ENCODE results near the gene CPZ. TPM values are rescaled to one million over a fixed set of nuclear protein-coding genes. Genes with fewer than 3 reads are reported as not detected.

The CPZ gene
- total and polyA plus RNA-seq, 10 of the 15 experiments (the other 5 are each of a cell fraction or from before 2014, with no cell fraction given), result not detected

GRCh38 chr4:8547912-8548730, 44.4 kb upstream of the CPZ start (continued):
- TF ChIP-seq CTCF (IDR thresholded peaks at IDR 0.05 in 2 of 3, conservative IDR thresholded peaks at IDR 0.05 in 1 of 3; ENCODE audit: control insufficient read depth in 2 of 3, extremely low read depth in 1 of 3, insufficient read depth in 1 of 3, low read depth in 3 of 3, low read length in 3 of 3) (no peak), GABPA (IDR thresholded peaks at IDR 0.05; ENCODE audit: low read depth) (no peak), BMI1 (IDR thresholded peaks at IDR 0.05; ENCODE audit: borderline replicate concordance) (no peak)

- Histone ChIP-seq H3K27ac (ENCODE audit: control insufficient read depth, insufficient read depth) (no peak overlapping the region), H3K79me2 (ENCODE audit: control insufficient read depth, insufficient read depth, low read length) (no peaks in the 10 kb centered on the region), H3K4me1 (ENCODE audit: control insufficient read depth, insufficient read depth, low read length) (no peaks in the 10 kb centered on the region), H3K4me3 (no peak overlapping the region), H2AFZ (ENCODE audit: control insufficient read depth, low read depth, low read length) (no peak overlapping the region), H4K20me1 (ENCODE audit: control insufficient read depth, insufficient read depth) (no peaks in the 10 kb centered on the region), H3K9ac (ENCODE audit: control insufficient read depth, insufficient read depth, low read length) (no peak overlapping the region), H3K9me3 (replicated peaks; ENCODE audit: control insufficient read depth, insufficient read depth, low read length) (no peaks in the 10 kb centered on the region), H3K36me3 (ENCODE audit: control insufficient read depth in 2 of 2, insufficient read depth in 2 of 2, low read length in 1 of 2) (no peaks in the 10 kb centered on the region), H3K27me3 (replicated peaks in 1 of 2; ENCODE audit: control insufficient read depth in 2 of 2, insufficient read depth in 2 of 2, low read length in 1 of 2) (no peaks in the 10 kb centered on the region; a peak in 1 of 4 replicates), H3K4me2 (ENCODE audit: control insufficient read depth, insufficient read depth) (no peak overlapping the region)
- intact Hi-C loops (cut with micrococcal nuclease; ENCODE audit: unreplicated experiment), result no loop called here
- no TSS peak for BruUV-seq (replicated peaks)
- no peak for DNase-seq (ENCODE audit: low read depth, low spot score)
- SMC1A ChIA-PET (ENCODE audit: uncharacterized antibody, unreplicated experiment), result no interaction called here
- ATAC-seq, result no peak
- in situ Hi-C loops (cut with MboI), result no loop called here
- RAD21 ChIA-PET (ENCODE audit: unreplicated experiment), result no interaction called here
- POLR2A ChIA-PET, result no interaction called here
- WGBS (ENCODE audit: insufficient coverage, insufficient replicate concordance, low lambda C conversion rate, missing lambda C conversion rate), result 46% methylated on average over 14 of the region's 14 CpGs
- CTCF ChIA-PET, result no interaction called here
- FAIRE-seq, result no peak
- TF ChIP-seq ZZZ3 (IDR thresholded peaks at IDR 0.05; ENCODE audit: control insufficient read depth, insufficient read length, low read depth), result no peak
- TF ChIP-seq MYC (IDR thresholded peaks at IDR 0.05; ENCODE audit: insufficient read depth, insufficient read length, insufficient replicate concordance, low read length, severe bottlenecking), result no peak
- no peak for TF ChIP-seq SMC3 (IDR thresholded peaks at IDR 0.05; ENCODE audit: borderline replicate concordance, low read length)
- TF ChIP-seq IRF5 (IDR thresholded peaks at IDR 0.05; ENCODE audit: borderline replicate concordance), result no peak
- no peak for TF ChIP-seq ZNF687 (IDR thresholded peaks at IDR 0.05)
- TF ChIP-seq TAF1 (IDR thresholded peaks at IDR 0.05; ENCODE audit: borderline replicate concordance, low read depth, low read length), result no peak
- TF ChIP-seq NFYA (IDR thresholded peaks at IDR 0.05; ENCODE audit: borderline replicate concordance, low read depth, low read length), result no peak
- no peak for TF ChIP-seq CBFB (IDR thresholded peaks at IDR 0.05; ENCODE audit: low read depth)
- TF ChIP-seq SP1 (IDR thresholded peaks at IDR 0.05; ENCODE audit: low read depth, low read length), result no peak
- TF ChIP-seq BMI1 (IDR thresholded peaks at IDR 0.05; ENCODE audit: borderline replicate concordance), result no peak
These were observed 43.7 kb upstream of the CPZ start for GRCh38 chr4:8548731-8549351.

Measured in GM12878 (cell line).